ENCODE measurements around the gene SERPINE2.

GRCh38 chr2:223934870-223935269, 104.2 kb downstream of the SERPINE2 start:
- TF ChIP-seq EZH2 (IDR thresholded peaks at IDR 0.05; ENCODE audit: insufficient read depth, poor library complexity, severe bottlenecking) (no peak), EZH2phosphoT487 (IDR thresholded peaks at IDR 0.05; ENCODE audit: insufficient read depth, low read depth) (no peak)

Measured in GM23248 (cell line).